Nephron (organoid): Measurements from ENCODE around the gene KCNT2.

ENCODE experiments used
- H3K27ac Mint-ChIP-seq, 3 experiments: 2 replicates each; pipeline ENCODE4 v1.8.0; 2020; ENCODE audit warnings: mixed read lengths in 3 of 3, mild to moderate bottlenecking in 2 of 3, moderate library complexity in 1 of 3
- H3K27me3 Mint-ChIP-seq: 2 replicates; pipeline ENCODE4 v1.8.0; 2021; ENCODE audit warnings: low read depth, mild to moderate bottlenecking, moderate library complexity, mixed read lengths
- H3K36me3 Mint-ChIP-seq: 2 replicates; pipeline ENCODE4 v1.8.0; 2020; ENCODE audit warnings: low read depth, mixed read lengths
- H3K4me1 Mint-ChIP-seq: 2 replicates; pipeline ENCODE4 v1.8.0; 2020; ENCODE audit warnings: mixed read lengths
- H3K4me3 Mint-ChIP-seq, 3 experiments: 2 replicates each; pipeline ENCODE4 v1.8.0; 2020; ENCODE audit warnings: mild to moderate bottlenecking in 3 of 3, mixed read lengths in 3 of 3, moderate library complexity in 2 of 3
- H3K9me3 Mint-ChIP-seq: 2 replicates; pipeline ENCODE4 v1.8.0; 2020; ENCODE audit warnings: mixed read lengths
- CTCF ChIP-seq, 3 experiments: fragments of 200-600 bp; sonication (generic); IDR thresholded peaks; one replicate each; pipeline ENCODE4 v1.5.0; 2021; ENCODE audit warnings: antibody characterized with exemption in 3 of 3; ENCODE audit not compliant: unreplicated experiment in 3 of 3

The KCNT2 gene

DNA sequence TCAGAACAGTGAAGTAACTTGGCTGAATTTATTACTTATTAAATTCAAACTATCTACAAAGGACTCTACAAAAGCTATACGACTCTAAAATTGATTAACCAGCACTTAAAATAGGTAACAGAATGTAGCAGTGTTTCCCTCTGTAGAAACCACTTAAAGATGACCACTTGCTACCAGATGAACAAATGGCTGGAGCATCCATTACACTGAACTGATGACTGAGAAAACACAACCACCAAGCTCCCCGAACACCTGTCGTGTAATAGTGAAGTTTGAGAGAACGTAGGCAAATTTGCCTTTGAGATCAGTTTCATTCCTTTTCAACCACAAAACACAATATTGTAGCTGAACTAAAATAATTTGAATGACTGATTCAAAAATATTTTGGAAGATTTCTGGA is 226.7 kb downstream of the KCNT2 start:
- Mint-ChIP-seq H3K36me3 (no peaks in the 10 kb centered on the region), H3K4me1 (peaks cover 5% of the 10 kb centered on the region), H3K4me3 (peak overlapping the region in 1 of 3 experiments; percentile 16), H3K27ac (peak overlapping the region in 2 of 3 experiments; percentile 62 to 65), H3K9me3 (no peaks in the 10 kb centered on the region), H3K27me3 (no peaks in the 10 kb centered on the region)
- no peak for TF ChIP-seq CTCF (IDR thresholded peaks at IDR 0.05; ENCODE audit: unreplicated experiment in 3 of 3)

DNA sequence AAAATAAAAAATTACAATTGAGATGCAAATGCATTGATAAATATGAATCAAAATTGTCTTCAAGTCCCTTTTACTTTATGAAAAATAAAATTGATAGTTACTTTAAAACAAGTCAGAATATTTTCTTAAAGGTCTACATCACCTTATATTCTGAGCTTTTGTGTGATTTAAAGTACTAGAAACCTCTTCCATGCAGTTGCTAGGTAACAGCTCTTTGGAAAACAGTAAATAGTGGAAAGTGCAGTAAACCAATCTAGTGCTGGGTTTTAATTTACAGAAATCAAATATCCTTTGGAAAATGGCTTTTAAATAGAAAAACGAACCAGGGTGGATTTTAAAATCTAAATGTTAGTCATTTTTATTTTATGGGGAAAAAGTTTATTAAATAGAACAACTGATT is 227.9 kb downstream of the KCNT2 start:
- no peaks in the 10 kb centered on the region for H3K36me3 Mint-ChIP-seq
- no peak overlapping the region for H3K4me3 Mint-ChIP-seq
- H3K4me1 Mint-ChIP-seq = peaks cover 5% of the 10 kb centered on the region
- no peaks in the 10 kb centered on the region for H3K27me3 Mint-ChIP-seq
- H3K27ac Mint-ChIP-seq = no peak overlapping the region
- TF ChIP-seq CTCF (IDR thresholded peaks at IDR 0.05; ENCODE audit: unreplicated experiment in 3 of 3) = no peak
- H3K9me3 Mint-ChIP-seq = no peaks in the 10 kb centered on the region

DNA sequence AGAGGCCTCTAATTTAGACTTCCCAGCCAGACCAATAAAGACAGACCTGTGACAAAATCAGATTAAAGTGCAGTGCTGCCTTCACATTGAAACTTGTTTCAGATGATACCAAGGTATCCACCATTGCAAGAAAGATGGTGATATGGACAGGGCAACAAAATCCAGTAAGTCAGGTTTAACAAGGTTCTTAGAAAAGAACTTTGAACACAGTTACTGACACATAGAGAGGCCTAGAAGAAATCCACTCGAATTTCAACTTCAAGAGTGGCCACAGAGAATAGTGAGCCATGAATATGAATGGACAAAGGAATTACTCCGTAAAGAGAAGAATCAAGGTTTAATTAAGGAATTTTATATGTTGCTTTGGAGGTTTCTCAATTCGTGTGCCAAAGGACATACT is 230.4 kb downstream of the KCNT2 start:
- no peak overlapping the region for H3K4me3 Mint-ChIP-seq
- H3K9me3 Mint-ChIP-seq = no peaks in the 10 kb centered on the region
- TF ChIP-seq CTCF (IDR thresholded peaks at IDR 0.05; ENCODE audit: unreplicated experiment in 3 of 3) = no peak
- peaks cover 5% of the 10 kb centered on the region for H3K4me1 Mint-ChIP-seq
- H3K36me3 Mint-ChIP-seq = no peaks in the 10 kb centered on the region
- no peak overlapping the region for H3K27ac Mint-ChIP-seq
- H3K27me3 Mint-ChIP-seq = no peaks in the 10 kb centered on the region

DNA sequence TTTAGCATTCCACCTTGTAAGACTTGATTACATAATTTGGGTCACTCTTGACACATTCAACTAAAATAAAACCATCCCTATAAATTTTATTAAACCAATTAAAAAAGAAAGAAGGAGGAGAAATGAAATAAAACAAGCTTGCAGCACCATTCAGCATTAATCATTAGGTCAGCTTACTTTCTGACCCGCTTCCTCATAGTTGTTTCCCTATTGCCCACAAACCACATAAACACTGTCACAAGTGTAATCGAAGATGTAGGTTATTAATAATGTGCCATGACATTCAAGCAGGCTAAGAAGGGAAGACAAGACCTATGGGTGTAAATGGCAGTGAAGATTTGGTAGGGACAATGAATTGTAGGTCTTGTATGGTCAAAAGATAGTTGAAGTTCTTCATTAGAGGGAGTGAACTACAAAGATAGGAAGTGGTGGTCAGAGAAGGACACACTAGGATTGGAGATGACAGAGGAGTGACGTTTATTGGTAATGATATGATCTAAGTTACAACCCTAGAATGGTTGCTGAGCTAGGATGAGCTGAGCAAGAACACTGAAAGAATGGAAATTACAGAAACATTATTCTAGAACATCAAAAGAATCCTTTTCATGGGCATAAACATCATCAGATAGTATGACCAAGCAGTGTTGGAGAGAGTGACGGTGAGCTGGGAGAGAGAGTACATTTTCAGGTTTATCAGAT is 231.5 kb downstream of the KCNT2 start:
- Mint-ChIP-seq H3K27me3 (no peaks in the 10 kb centered on the region), H3K9me3 (no peaks in the 10 kb centered on the region), H3K27ac (no peak overlapping the region), H3K4me3 (no peak overlapping the region), H3K4me1 (peaks cover 5% of the 10 kb centered on the region), H3K36me3 (no peaks in the 10 kb centered on the region)
- no peak for TF ChIP-seq CTCF (IDR thresholded peaks at IDR 0.05; ENCODE audit: unreplicated experiment in 3 of 3)

- Mint-ChIP-seq H3K27me3 (no peaks in the 10 kb centered on the region), H3K36me3 (no peaks in the 10 kb centered on the region), H3K4me3 (no peak overlapping the region), H3K4me1 (no peaks in the 10 kb centered on the region), H3K27ac (no peak overlapping the region), H3K9me3 (no peaks in the 10 kb centered on the region)
- no peak for TF ChIP-seq CTCF (IDR thresholded peaks at IDR 0.05; ENCODE audit: unreplicated experiment in 3 of 3)
These were observed 234.4 kb downstream of the KCNT2 start for GRCh38 chr1:196373798-196374197.

DNA sequence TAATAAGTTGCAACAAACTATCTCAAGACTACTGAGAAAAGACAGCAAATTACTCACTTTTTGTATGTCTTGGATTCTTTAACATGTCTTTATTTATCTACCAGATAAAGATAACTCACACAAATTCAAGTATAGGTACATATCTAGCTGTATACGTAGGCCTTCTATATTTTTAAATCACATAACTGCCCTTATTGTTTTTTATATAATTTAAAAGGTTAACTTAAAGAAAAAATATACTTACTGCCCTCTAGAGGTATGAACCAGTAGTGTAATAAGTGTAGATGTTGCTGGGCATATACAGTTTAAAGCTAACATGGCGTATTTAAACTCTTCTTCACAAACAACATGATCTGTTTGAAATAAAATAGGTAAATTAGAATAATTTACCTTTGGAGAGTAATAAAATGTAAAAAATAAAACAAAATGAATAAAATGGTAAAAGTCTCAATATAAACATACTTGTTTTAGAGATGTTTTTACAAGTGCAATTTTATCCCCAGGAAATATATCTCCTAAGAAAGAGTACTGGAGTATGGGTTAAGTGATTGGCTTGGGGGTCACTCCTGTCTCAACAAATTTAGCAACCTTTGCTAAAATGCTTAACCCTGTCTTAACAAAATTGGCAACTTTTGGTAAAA is 235.2 kb downstream of the KCNT2 start:
- peak; percentile 44 to 67 (median 50) for TF ChIP-seq CTCF (IDR thresholded peaks at IDR 0.05; ENCODE audit: unreplicated experiment in 3 of 3)
- H3K27me3 Mint-ChIP-seq = no peaks in the 10 kb centered on the region
- no peaks in the 10 kb centered on the region for H3K36me3 Mint-ChIP-seq
- H3K4me1 Mint-ChIP-seq = no peaks in the 10 kb centered on the region
- no peak overlapping the region for H3K4me3 Mint-ChIP-seq
- no peaks in the 10 kb centered on the region for H3K9me3 Mint-ChIP-seq
- H3K27ac Mint-ChIP-seq = no peak overlapping the region
